Mesothelial cell of epicardium (in vitro differentiated cells): ENCODE measurements around the gene LIPM. TPM values are rescaled to one million over a fixed set of nuclear protein-coding genes. Genes with fewer than 3 reads are reported as not detected.

Experiments
- DNase-seq, 2 experiments: peaks; one replicate each; pipeline ENCODE4 v3.0.0; 2021; ENCODE audit warnings: low spot score in 2 of 2; ENCODE audit not compliant: unreplicated experiment in 2 of 2
- H3K27ac Mint-ChIP-seq: 2 replicates; pipeline ENCODE4 v1.8.0; 2021; ENCODE audit warnings: mixed read lengths
- H3K27me3 Mint-ChIP-seq: 2 replicates; pipeline ENCODE4 v1.8.0; 2021; ENCODE audit warnings: low read depth, mixed read lengths
- H3K36me3 Mint-ChIP-seq: 2 replicates; pipeline ENCODE4 v1.8.0; 2021; ENCODE audit warnings: mixed read lengths
- H3K4me1 Mint-ChIP-seq: 2 replicates; pipeline ENCODE4 v1.8.0; 2021; ENCODE audit warnings: mixed read lengths
- H3K4me3 Mint-ChIP-seq: 2 replicates; pipeline ENCODE4 v1.8.0; 2021; ENCODE audit warnings: mild to moderate bottlenecking, moderate library complexity, mixed read lengths
- H3K9me3 Mint-ChIP-seq: 2 replicates; pipeline ENCODE4 v1.8.0; 2021; ENCODE audit warnings: mixed read lengths
- CTCF ChIP-seq: fragments of 200-600 bp; sonication (generic); IDR thresholded peaks from one replicate; pipeline ENCODE4 v1.5.0; 2021; ENCODE audit warnings: antibody characterized with exemption; ENCODE audit not compliant: unreplicated experiment
- total RNA-seq: library from RNA; stranded (reverse); gene quantifications from 3 replicates; pipeline ENCODE4 v1.2.1, GENCODE V29; 2021

LIPM gene
- total RNA-seq, 1 donor from 2014 or later, result not detected

GRCh38 chr10:88852327-88852726 is 49.8 kb downstream of the LIPM start:
- Mint-ChIP-seq H3K4me1 (peaks cover 32% of the 10 kb centered on the region), H3K27me3 (no peaks in the 10 kb centered on the region), H3K4me3 (no peak overlapping the region), H3K36me3 (no peaks in the 10 kb centered on the region), H3K9me3 (no peaks in the 10 kb centered on the region), H3K27ac (no peak overlapping the region)
- DNase-seq, result no peak
- no peak for TF ChIP-seq CTCF

GRCh38 chr10:88853155-88853881 is 50.8 kb downstream of the LIPM start:
- no peak for TF ChIP-seq CTCF

GRCh38 chr10:88854684-88855083 is 52.2 kb downstream of the LIPM start:
- DNase-seq, result no peak
- peaks cover 37% of the 10 kb centered on the region for H3K4me1 Mint-ChIP-seq
- no peaks in the 10 kb centered on the region for H3K27me3 Mint-ChIP-seq
- no peak overlapping the region for H3K4me3 Mint-ChIP-seq
- no peak for TF ChIP-seq CTCF
- H3K9me3 Mint-ChIP-seq, result no peaks in the 10 kb centered on the region
- no peaks in the 10 kb centered on the region for H3K36me3 Mint-ChIP-seq
- no peak overlapping the region for H3K27ac Mint-ChIP-seq

More at GRCh38 chr10:88853155-88853881, 50.8 kb downstream of the LIPM start:
- Mint-ChIP-seq H3K9me3 (no peaks in the 10 kb centered on the region), H3K4me1 (peaks cover 33% of the 10 kb centered on the region), H3K4me3 (no peak overlapping the region), H3K27me3 (no peaks in the 10 kb centered on the region), H3K36me3 (no peaks in the 10 kb centered on the region), H3K27ac (no peak overlapping the region)
- DNase-seq, result no peak

GRCh38 chr10:88857831-88858230 is 55.3 kb downstream of the LIPM start:
- no peak for DNase-seq
- no peaks in the 10 kb centered on the region for H3K36me3 Mint-ChIP-seq
- TF ChIP-seq CTCF, result no peak
- no peaks in the 10 kb centered on the region for H3K9me3 Mint-ChIP-seq
- H3K4me3 Mint-ChIP-seq, result no peak overlapping the region
- no peak overlapping the region for H3K27ac Mint-ChIP-seq
- peaks cover 22% of the 10 kb centered on the region for H3K4me1 Mint-ChIP-seq
- H3K27me3 Mint-ChIP-seq, result peaks cover 5% of the 10 kb centered on the region

- no peak for TF ChIP-seq CTCF
- Mint-ChIP-seq H3K36me3 (no peaks in the 10 kb centered on the region), H3K9me3 (no peaks in the 10 kb centered on the region), H3K27me3 (peaks cover 10% of the 10 kb centered on the region), H3K27ac (no peak overlapping the region), H3K4me3 (no peak overlapping the region), H3K4me1 (peaks cover 22% of the 10 kb centered on the region)
- no peak for DNase-seq
Measured at GRCh38 chr10:88858491-88858890, 56.0 kb downstream of the LIPM start.

- Mint-ChIP-seq H3K9me3 (no peaks in the 10 kb centered on the region), H3K4me1 (peaks cover 14% of the 10 kb centered on the region), H3K4me3 (no peak overlapping the region), H3K27me3 (peaks cover 20% of the 10 kb centered on the region), H3K27ac (no peak overlapping the region), H3K36me3 (no peaks in the 10 kb centered on the region)
- no peak for DNase-seq
- no peak for TF ChIP-seq CTCF
Measured at GRCh38 chr10:88861036-88861435, 58.5 kb downstream of the LIPM start.
